Uterus (tissue), 4 donors: ENCODE data around the gene GALNT9. TPM values are rescaled to one million over a fixed set of nuclear protein-coding genes. Genes with fewer than 3 reads are reported as not detected.
"Not testable (repeated sequence)": the region's sequence is repeated elsewhere in the genome, so short reads cannot be mapped to it uniquely, and the experiment has no call there.

ENCODE experiments used
- DNase-seq, 2 donors: peaks; one replicate each; pipeline ENCODE4 v3.0.0-alpha.2; 2019 to 2020
- H3K27ac ChIP-seq, 2 donors: fragments of 200-600 bp; sonication (generic); 1 replicate in 1 of 2; 2 replicates in 1 of 2; pipeline ENCODE4 v1.5.1; 2016 to 2018
- H3K27me3 ChIP-seq, 2 donors: fragments of 200-600 bp; sonication (generic); one replicate each; pipeline ENCODE4 v1.5.1; 2018 to 2019; ENCODE audit warnings: control low read depth in 1 of 2
- H3K36me3 ChIP-seq, 2 donors: fragments of 200-600 bp; sonication (generic); one replicate each; pipeline ENCODE4 v1.5.1; 2019; ENCODE audit warnings: control low read depth in 1 of 2
- H3K4me1 ChIP-seq, 2 donors: fragments of 200-600 bp; sonication (generic); one replicate each; pipeline ENCODE4 v1.5.1; 2018 to 2019; ENCODE audit warnings: control low read depth in 1 of 2
- H3K4me3 ChIP-seq, 2 donors: fragments of 200-600 bp; sonication (generic); 1 replicate in 1 of 2; 2 replicates in 1 of 2; pipeline ENCODE4 v1.5.1; 2018 to 2019; ENCODE audit warnings: mild to moderate bottlenecking in 1 of 2
- H3K9me3 ChIP-seq, 2 donors: fragments of 200-600 bp; sonication (generic); one replicate each; pipeline ENCODE4 v1.5.1; 2019; ENCODE audit warnings: control low read depth in 1 of 2
- POLR2A ChIP-seq, 2 donors: fragments of 450-650 bp; IDR thresholded peaks; one replicate each; pipeline ENCODE4 v1.6.1; 2016; ENCODE audit warnings: antibody characterized with exemption in 2 of 2, mild to moderate bottlenecking in 1 of 2, moderate library complexity in 1 of 2
- intact Hi-C: fragments of 100-400 bp; cut with DNase I; formaldehyde crosslinking; loops from one replicate; pipeline ENCODE4 v1.15.1; 2023; ENCODE audit warnings: low total_unique reads
- total RNA-seq, 4 donors: library from RNA; depleted of rRNA in 3 of 4; stranded (reverse); fragments of >200 nt in 3 of 4; gene quantifications; one replicate each; pipeline versions ENCODE4 v1.1.0 to v1.2.4, GENCODE V29; 2014 to 2023
- TF ChIP-seq, protein P1 (sequence below), 4 experiments: fragments of 200-600 bp in 2 of 4; fragments of 450-650 bp in 2 of 4; sonication (generic) in 2 of 4; IDR thresholded peaks; one replicate each; pipeline ENCODE4 v1.5.1; 2016 to 2019; ENCODE audit warnings: antibody characterized with exemption in 4 of 4, mild to moderate bottlenecking in 2 of 4, moderate library complexity in 1 of 4
- donor health status: DM: yes; HTN: yes; CAD: no.

The GALNT9 gene
- total RNA-seq, 4 donors from 2014 or later: 1.5 to 4.3 TPM; not detected in 2

DNA sequence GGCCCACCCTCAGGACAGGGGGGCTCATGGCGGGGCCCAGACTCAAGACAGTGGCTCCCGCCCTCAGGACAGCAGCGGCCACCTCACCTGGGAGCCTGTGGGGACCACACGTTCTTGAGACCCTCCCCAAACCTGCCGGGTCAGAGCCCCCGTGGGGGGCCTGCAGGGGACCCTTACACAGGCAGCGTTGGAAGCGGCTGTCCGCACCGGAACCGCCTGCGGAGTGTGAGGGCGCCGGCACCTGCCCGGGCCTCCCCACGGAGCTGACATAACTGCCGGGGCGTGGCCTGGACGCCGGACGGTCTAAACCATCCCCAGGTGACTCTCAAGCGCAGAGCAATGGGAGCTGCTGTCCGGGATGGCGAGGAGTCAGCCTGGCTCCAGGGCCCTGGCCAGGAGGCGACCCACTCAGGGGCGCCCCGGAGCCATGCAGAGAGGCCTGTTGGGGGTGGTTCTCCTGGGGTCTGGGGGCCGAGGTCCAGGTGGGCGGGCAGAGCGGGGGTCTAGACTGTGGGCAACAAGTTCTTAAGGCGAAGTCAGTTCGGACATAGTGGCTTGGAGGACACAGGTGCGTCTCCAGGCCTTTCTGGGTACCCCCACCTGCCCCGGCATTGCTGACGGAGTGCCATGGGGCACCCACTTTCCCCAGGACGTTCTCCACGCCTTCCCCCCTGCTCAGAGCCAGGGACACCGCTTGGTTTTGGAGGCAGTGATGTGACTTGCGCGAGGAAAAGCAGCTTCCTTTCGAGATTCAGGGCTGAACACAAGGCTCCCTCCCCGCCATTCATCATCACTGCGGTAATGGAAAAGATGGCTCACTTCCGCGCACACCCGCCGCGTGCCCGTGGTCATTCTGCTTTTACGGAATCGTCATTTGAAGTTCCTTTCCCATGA, 23.2 kb downstream of the GALNT9 start:
- DNase-seq: no peak
- Histone ChIP-seq H3K4me3 (no peak overlapping the region), H3K27ac (no peak overlapping the region), H3K27me3 (no peaks in the 10 kb centered on the region), H3K4me1 (no peaks in the 10 kb centered on the region), H3K9me3 (peaks cover 0 to 2% of the 10 kb centered on the region in 2 donors), H3K36me3 (no peaks in the 10 kb centered on the region)
- intact Hi-C loops: no loop called here
- TF ChIP-seq, protein P1, sequence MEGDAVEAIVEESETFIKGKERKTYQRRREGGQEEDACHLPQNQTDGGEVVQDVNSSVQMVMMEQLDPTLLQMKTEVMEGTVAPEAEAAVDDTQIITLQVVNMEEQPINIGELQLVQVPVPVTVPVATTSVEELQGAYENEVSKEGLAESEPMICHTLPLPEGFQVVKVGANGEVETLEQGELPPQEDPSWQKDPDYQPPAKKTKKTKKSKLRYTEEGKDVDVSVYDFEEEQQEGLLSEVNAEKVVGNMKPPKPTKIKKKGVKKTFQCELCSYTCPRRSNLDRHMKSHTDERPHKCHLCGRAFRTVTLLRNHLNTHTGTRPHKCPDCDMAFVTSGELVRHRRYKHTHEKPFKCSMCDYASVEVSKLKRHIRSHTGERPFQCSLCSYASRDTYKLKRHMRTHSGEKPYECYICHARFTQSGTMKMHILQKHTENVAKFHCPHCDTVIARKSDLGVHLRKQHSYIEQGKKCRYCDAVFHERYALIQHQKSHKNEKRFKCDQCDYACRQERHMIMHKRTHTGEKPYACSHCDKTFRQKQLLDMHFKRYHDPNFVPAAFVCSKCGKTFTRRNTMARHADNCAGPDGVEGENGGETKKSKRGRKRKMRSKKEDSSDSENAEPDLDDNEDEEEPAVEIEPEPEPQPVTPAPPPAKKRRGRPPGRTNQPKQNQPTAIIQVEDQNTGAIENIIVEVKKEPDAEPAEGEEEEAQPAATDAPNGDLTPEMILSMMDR (IDR thresholded peaks at IDR 0.05): no peak
- TF ChIP-seq POLR2A (IDR thresholded peaks at IDR 0.05): no peak

- Histone ChIP-seq H3K4me3 (no peak overlapping the region), H3K4me1 (no peaks in the 10 kb centered on the region), H3K36me3 (no peaks in the 10 kb centered on the region), H3K9me3 (no peaks in the 10 kb centered on the region), H3K27ac (no peak overlapping the region), H3K27me3 (no peaks in the 10 kb centered on the region)
- no peak for DNase-seq
- TF ChIP-seq, protein P1 (IDR thresholded peaks at IDR 0.05): no peak
- no peak for TF ChIP-seq POLR2A (IDR thresholded peaks at IDR 0.05)
- intact Hi-C loops: no loop called here
Observed at GRCh38 chr12:132305560-132305966, 23.8 kb downstream of the GALNT9 start.

- DNase-seq, H3K27me3 ChIP-seq, H3K4me3 ChIP-seq, H3K36me3 ChIP-seq, intact Hi-C loops, H3K27ac ChIP-seq, H3K4me1 ChIP-seq, H3K9me3 ChIP-seq: not testable (repeated sequence)
Observed at GRCh38 chr12:132304866-132305265, 24.5 kb downstream of the GALNT9 start.

DNA sequence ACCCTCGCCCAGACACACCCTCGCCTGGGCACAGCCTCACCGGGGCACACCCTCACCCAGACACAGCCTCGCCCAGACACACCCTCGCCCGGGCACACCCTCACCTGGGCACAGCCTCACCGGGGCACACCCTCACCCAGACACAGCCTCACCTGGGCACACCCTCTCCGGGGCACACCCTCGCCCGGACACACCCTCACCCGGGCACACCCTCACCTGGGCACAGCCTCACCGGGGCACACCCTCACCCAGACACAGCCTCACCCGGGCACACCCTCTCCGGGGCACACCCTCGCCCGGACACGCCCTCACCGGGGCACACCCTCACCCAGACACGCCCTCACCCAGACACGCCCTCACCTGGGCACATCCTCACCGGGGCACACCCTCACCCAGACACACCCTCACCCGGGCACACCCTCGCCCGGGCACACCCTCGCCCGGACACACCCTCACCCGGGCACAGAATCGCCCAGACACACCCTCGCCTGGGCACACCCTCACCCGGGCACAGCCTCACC, 25.5 kb downstream of the GALNT9 start:
- H3K27ac ChIP-seq, H3K36me3 ChIP-seq, H3K4me1 ChIP-seq, H3K27me3 ChIP-seq, H3K9me3 ChIP-seq, H3K4me3 ChIP-seq, DNase-seq, intact Hi-C loops: not testable (repeated sequence)

GRCh38 chr12:132302466-132303358, 26.7 kb downstream of the GALNT9 start:
- TF ChIP-seq, protein P1 (IDR thresholded peaks at IDR 0.05): no peak
- TF ChIP-seq POLR2A (IDR thresholded peaks at IDR 0.05): no peak
- Histone ChIP-seq H3K27ac (no peak overlapping the region), H3K4me1 (no peaks in the 10 kb centered on the region), H3K27me3 (no peaks in the 10 kb centered on the region), H3K4me3 (no peak overlapping the region), H3K36me3 (no peaks in the 10 kb centered on the region), H3K9me3 (no peaks in the 10 kb centered on the region)
- no peak for DNase-seq
- intact Hi-C loops: no loop called here
